Hematopoietic multipotent progenitor cell treated with erythropoietin and hydrocortisone succinate and interleukin-3 and kit ligand, for 6 days (in vitro differentiated cells): ENCODE data around the gene KYAT1.

ENCODE experiments used
- DNase-seq: peaks from one replicate; pipeline ENCODE4 v3.0.0-alpha.2; 2015

KYAT1 gene

DNA sequence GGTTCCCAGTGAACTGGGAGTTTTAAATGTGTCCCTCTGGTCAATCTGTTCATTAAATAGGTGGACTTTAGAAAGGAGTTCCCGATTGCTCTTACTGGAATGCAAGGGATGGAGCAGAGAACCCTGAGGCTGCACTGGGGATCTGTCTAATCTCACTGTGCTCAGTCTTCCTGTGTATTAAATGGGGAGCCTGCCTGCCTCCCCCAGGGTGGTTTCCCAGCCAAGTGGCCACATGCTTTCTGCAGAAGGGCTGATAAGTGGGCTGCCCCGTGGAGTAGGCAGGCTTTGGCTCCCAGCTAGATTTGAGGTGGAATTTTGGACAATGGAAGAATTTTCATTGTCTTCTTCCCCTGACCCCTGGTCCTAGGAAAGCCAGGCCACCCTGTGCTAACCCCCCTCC, 25.0 kb upstream of the KYAT1 start:
- DNase-seq, result peak; percentile 58

DNA sequence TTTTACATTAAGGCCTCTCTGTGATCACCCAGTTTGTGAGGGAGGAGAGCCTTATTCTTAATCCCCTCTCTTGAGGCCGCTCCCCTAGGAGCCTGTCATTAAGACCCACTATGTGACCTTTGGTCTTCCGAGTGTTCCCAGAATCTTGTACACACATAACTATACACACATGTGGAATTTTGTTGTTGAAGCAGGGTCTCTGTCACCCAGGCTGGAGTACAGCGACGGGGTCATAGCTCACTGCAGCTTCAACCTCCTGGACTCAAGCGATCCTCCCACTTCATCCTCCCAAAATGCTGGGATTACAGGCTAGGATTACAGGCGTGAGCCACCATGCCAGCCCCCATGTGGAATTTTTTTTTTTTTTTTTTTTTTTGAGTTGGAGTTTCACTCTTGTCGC, 24.2 kb upstream of the KYAT1 start:
- DNase-seq, result no peak

DNA sequence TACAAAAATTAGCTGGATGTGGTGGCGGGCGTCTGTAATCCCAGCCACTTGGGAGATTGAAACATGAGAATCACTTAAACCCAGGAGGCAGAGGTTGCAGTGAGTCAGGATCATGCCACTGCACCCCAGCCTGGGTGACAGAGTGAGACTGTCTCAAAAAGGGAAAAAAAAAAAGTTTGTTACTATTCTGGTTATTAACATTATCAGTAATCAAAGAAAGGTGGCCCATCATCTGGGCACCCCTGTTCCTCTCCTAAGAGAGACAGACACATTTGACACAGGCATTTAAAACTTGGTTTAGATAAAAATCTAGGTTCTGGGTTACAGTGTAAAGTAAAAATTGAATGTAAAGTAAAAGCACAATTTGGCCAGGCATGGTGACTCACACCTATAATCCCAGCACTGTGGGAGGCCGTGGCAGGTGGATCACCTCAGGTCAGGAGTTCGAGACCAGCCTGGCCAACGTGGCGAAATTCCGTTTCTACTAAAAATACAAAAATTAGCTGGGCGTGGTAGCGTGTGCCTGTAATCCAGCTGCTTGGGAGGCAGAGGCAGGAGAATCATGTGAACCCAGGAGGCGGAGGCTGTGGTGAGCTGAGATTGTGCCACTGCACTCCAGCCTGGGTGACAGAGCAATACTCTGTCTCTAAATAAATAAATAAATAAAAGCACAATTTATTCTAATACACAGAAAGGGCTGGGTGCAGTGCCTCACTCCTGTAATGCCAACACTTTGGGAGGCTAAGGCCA, 22.3 kb upstream of the KYAT1 start:
- no peak for DNase-seq

DNA sequence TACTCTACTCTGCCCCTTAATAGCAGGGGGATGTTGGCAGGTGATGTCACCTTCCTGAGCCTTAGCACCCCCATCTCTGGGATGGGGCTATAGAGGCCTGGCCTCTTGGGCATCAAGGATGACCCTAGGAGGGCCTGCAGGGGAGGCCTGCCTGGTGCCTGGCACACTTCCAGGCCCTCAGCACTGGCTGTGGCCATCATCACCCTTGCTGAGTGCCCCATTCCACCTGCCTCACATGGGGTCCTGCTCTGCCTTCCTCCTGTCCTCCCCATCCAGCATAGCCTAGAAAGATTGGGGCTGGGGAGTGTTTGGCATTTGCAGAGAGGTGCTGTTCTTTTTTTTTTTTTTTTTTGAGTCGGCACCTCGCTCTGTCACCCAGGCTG, 21.3 kb upstream of the KYAT1 start:
- no peak for DNase-seq

DNA sequence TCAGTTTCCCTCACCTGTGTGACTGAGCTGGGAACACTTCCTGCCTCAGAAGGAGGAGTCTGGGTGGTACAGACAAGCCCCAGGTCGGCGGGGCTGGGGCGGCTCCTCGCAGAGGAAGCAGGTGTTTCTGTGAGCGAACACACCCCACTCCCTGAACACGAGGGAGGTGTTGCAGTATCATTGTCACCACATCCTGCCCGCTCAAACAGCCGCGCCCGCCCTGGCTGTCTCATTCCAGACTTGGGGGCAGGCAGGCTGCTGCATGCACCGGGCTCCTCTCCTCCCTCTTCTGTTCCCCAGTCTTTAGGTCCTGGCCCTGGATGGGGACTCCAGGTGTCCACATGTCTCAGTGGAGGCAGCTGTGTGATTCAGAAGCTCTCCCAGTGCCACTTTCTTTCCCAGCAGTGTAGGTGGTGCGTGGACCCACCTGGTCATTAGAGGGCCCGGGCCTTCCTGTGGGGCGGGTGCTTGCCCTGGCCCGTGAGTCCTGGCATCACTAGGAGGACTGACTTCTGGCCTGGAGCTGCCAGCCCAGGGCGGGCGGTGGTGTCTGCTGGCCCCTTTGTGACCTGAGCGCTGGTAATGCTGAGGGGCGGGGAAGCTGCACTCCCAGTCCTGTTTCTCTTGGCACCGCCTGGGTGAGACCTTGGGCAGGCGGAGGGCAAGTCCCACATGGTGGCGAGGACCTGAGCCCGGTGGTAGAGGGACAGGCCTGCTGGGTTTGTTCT, 20.8 kb upstream of the KYAT1 start:
- peak; percentile 88 for DNase-seq

DNA sequence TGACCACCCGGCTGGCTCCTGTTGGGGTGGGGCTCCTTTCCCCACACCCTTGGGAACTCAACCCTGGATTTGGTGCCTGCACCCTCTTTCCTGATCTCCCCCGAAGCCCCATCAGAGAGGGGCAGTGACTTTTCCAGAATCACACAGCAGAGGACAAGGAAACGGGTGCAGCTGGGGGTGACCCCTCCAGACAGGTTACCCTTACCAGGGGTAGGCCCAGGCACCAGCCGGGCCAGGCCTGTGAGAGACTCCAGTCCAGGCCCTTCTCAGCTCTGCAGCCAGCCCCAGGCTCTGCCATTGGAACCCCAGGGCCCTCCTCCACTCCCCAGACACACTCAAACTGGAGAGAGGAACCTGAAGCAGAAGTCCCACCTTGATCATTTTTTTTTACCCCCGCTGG, 20.1 kb upstream of the KYAT1 start:
- DNase-seq, result no peak

DNA sequence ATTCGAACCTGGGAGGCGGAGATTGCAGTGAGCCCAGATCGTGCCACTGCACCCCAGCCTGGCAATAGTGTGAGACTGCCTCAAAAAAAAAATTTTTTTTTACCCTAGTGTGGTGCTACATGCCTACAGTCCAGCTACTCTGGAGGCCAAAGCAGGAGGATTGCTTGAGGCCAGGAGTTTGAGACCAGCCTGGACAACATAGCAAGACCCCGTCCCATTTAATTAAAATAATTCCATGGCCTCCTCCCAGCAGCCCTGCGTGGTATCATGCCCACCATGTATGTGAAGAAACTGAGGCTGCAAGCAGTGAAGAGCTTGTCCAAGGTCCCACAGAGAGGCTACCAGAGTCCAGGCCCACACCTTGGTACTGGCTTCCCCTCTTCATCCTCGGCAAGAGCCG, 19.6 kb upstream of the KYAT1 start:
- DNase-seq, result no peak

DNA sequence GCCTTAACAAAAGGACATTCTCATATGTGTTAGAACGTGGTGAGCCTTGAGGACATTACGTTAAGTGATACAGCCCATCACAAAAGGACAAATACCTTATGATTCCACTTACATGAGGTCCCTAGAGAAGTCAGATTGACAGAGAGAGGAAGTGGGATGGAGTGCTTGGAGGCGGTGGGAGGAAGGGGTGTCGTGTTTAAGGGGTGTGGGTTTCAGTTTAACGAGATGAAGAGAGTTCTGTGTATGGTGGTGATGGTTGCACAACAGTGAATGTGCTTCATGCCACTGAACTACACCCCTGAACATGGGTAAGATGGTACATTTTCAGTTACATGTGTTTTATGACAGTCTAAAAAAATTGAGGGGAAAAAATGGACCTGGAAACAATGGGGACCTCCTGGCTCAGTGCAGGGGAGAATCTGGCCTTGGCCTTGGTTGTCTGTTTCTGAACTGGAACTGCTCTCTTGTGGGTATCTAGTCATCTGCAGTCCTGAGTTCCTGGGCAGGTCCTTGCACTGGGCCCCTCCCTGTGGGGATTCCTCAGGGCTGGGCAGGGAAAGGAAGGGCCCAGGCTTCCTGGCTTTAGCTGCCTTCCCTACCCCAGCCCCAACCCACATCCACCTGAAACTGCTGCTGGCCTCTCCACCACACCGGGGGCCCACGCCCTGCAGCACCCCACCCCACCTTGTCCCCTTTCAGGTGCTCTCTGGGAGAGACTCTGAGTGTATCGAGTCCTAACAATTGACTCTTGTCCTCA, 18.0 kb upstream of the KYAT1 start:
- DNase-seq, result peak; percentile 66

DNA sequence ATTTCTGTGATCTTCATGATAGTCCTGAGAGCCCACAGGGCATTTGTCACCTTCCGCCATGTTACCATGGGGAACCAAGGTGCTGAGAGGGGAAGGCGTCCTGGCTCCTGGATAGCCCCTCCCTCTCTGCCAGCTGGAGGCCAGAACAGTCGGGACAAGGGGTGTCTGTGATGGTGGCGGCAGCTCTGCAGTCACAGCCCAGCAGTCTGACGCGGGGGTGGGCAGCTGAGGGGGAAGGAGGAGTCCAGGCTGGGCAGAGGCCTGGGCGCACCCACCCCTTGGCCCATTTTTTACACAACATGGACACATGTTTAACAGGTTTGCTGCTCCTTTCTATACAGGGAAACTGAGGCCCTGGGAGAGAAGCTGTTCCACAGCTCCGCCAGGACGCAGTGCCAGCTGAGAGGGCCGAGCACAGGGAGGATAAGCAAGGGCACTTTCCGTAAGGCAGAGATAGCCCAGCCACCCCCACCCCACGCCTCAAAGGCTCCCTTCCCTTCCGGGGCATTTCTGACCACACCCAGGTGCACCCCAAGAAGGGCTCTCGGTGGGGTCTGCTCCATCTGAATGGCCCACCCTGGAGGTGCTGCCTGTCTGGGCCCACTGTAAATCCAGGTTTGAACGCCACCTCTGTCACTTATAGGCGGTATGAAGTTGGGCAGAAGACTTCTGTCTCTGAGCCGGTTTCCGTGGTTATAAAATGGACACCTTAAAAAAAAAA, 17.3 kb upstream of the KYAT1 start:
- no peak for DNase-seq

DNA sequence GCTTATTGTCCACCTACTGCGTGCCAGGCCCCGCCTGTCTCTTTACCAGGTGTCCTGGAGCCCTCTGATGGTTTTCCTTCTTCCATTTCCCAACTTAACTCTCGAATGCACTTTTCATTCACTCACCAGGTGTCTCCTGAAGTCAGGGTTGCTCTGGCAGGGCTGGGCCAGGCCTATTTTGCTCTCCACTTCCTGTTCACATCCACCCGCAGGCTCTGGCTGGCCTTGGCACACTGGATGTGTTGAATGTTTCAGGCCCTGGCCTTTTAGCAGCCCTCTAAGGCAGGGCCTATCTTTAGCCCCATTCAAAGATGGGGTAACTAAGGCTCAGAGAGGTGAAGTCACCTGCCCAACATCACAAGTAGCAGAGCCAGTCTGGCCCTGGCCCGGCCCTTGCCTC, 16.6 kb upstream of the KYAT1 start:
- no peak for DNase-seq

DNA sequence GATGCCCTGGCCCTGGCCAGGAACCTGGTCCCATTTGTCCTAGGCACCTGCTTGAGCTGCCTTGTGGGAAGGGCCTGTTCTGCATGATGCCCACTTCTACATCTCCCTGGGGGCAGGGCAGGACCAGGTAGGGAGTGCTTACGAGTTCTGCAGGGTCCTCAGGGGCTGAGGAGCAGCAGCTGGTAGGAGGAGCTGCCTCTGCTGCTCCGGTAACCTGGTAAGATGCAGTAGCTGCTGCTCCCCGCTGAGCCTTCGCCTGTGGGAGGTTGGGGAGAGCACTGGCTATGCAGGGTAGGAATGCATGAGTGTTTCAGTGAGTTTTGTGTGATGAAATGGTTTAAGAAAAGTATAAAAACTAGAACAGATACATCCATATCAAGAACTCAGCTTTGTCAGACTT, 13.8 kb upstream of the KYAT1 start:
- DNase-seq, result no peak

DNA sequence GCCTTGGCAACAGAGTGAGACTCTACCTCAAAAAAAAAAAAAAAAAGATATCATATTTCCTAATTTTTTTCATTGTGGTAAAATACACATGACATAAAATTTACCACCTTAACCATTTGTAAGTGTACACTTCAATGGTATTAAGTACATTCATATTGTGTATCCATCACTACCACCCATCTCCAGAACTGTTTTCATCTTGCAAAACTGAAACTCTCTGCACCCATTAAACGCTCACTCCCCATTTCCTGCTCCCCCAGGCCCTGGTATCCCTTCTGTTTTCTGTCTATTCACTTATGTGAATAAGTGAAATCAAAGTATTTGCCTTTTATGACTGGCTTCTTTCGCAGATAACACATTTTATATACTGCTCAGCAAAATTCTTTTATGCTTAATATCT, 13.0 kb upstream of the KYAT1 start:
- DNase-seq, result no peak

DNA sequence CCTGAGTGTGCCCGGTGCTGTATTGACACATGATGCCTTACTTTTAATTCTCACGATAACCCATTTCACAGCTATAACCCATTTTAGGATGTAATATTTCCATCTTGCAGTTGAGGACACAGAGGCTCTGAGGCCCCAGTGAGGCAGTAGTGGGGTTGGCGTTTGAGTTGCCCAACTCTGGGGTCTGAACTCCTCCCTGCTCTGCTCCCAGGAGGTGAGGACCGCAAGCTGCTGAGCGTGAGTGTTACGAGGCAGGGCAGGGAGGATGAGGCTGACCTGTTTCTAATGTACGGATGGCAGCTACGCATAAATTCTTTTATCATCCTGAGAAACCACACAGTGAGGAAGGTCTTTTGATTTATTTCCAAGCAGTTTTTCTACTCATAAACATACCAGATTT, 11.6 kb upstream of the KYAT1 start:
- no peak for DNase-seq

DNA sequence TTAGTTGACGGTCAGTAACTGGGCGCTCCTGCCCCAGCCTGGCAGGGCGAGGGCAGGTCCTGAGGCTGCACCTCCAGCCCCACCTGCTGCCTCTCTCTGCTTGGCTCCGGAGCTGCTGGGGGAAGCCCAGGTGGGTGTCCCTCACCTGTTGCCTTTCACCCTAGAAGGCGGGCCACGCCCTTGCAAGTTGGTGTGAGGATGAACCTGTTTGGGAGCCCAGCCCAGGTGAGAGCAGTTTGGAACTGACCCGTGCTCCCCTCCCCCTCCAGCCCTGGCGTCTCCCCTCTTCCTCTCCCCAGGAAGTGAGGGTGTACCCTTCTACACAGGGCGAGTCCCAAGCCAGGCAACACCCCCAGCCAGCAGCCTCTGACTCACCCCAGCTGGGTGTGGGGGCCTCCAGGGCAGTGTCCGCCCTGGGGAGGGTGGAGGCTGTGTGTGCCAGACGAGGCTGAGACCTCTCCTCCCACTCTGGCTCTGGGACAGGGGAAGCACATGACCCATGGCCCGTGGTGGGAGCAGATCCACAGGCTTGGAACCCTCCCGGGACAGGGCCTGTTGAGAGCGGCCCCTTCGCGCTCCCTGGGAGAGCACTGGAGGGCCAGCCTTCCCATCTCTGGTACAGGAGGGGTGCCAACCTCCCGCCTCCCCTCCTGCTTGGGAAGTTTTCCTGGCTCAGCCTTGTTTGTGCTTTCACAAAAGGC, 10.6 kb upstream of the KYAT1 start:
- DNase-seq, result peak; percentile 93

DNA sequence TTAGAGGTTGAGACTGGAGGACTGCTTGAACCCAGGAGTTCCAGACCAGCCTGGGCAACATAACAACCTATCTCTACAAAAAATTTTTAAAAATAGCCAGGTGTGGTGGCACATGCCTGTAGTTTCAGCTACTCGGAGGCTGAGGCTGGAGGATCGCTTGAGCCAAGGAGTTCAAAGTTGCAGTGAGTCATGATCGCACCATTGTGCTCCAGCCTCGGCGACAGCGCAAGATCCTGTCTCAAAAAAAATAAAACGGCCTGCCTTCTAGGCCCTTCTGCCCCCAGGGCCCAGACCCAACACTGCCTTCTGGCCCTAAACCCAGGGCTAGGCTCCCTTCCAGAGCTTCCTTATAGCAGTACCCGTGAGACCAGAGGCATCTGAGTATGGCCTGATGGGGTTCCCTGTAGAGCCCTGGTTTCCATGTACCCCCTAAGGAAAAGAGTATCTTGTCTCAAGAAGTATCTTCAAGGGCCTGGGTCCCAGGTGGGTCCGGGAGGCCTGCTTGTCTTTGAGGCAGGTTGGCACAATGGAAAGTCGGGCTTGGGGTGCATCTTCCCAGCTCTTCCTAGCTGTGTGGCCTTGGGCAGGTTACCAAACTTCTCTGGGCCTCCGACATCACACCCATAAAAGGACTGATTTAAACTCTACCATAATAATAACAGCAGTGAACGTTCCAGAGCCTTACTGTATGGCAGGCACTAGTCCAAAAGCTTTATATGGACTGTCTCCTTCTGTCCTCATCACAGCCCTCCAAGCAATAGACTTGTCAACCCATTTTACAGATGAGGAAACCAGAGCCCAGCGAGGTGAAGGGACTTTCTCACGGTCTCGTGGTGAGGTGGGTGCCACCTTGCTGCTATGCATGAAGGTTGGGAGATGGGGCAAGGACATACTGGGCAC, 9.8 kb upstream of the KYAT1 start:
- DNase-seq, result no peak

DNA sequence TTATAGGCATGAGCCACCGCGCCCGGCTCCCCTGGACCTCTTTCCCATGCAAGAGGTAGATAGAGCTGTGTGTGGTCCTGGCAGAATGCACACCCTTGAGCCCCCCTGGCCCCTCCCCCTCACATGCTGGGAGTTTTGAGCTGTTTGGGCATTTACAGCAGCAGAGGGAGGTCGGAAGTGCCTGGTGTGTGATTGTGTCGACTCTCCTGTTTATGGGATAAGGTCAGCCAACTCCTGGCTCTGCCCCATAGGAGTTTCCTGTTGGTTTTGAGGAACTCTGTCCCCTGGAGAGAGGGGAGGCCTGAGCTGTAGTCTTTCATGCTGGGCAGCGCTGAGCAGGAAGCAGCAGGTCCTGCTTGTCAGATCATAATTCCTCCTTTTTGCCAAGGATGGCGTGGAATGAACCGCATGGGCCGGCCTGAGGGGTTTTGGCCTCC, 6.2 kb upstream of the KYAT1 start:
- no peak for DNase-seq

DNA sequence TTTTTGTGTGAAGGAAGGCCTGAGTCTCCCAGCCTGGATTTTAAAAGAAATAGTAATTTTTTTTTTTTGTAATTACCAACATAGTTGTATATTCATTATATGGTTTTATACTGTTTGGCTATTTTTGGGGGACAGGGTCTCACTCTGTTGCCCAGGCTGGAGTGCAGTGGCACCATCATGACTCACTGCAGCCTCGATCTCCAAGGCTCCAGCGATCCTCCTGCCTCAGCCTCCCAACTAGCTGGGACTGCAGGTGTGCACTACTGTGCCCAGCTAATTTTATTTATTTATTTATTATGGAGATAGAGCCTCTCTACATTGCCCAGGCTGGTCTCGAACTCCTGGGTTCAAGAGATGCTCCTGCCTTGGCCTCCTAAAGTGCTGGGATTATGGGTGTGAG, 5.3 kb upstream of the KYAT1 start:
- DNase-seq, result no peak

DNA sequence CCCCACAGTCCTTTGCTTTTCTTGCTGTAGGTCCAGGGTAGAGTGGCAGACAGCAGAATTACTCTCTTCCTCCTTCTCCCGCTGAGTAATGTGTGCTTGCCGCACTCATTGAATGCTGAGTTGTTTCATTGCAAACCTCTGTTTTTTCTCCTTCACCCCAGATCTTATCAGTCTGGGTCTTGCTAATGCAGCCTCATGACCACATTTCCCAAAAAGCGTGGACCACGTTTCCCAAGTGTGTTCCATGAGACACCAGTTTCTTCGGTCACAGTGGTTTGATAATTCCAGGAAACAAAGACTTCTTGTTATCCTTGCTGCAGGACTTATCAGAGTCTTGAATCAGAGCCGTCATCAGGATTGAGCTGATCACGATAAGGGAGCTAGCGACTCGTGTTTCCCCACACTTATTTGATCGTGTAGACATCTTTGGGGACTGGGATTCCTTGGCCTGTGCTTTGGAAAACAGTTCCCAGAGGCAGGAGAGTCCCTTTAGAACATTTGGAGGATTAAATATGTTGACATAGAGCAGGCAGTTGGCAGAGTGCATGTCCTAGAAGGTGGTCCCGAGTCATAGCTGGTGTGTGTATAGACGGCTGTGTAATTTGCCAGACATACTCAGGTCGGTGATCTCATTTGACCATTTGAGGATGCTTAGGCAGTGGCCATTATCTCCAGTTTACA, 4.6 kb upstream of the KYAT1 start:
- peak; percentile 57 for DNase-seq

DNA sequence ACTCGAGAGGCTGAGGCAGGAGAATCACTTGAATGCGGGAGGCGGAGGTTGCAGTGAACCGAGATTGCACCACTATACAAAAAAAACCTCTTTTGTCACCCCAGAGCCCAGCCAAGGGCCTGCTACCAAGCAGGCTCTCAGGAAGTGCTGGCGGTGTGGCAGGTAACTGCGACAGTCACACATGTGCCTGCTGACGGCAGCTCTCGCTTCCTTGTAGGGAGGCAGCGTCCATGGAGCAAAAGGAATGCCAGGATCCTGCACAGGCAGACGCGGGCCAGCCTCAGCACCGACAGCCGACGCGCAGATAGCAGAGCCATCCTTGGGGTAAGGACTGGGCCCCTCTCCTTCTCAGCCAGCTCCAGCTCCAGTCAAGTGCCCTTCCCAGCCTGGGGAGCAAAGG, 4.0 kb upstream of the KYAT1 start:
- no peak for DNase-seq

DNA sequence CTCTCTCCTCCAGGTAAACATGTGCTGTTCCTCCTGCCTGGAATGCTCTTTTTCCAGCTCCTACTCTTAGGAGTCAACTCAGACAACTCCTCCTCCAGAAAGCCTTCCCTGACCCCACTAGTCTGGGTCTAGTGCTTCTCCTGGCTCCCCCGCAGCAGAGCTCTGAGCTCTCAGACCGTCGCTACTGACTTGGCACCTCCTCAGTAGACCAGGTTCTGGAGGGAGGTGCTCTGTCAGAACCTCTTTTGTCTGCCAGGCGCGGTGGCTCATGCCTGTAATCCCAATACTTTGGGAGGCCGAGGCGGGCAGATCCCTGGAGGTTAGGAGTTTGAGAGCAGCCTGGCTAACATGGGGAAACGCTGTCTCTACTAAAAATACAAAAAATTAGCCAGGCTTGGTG, 3.6 kb upstream of the KYAT1 start:
- DNase-seq, result no peak

DNA sequence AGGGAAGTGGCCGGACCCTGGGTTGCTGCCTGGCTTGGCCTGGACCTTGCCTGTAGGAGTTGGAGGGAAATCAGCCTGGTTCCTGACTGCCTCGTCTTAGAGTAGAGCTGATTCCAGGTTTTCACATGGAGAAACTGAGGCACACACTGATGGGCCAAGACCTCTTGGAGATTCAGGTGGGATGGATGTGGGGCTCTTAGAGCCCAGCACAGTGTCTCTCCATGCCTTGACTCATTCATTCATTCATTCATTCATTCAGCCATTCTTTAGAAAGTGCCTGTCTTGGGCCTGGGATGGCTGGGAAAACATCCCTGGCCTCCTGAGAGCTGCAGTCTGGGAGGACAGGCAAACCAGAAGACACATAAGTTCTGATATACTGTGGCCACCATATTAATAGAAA, 2.4 kb upstream of the KYAT1 start:
- no peak for DNase-seq
